KMS-11 (cell line): Measurements from ENCODE around the gene STAB1.

Experiments
- H2AFZ ChIP-seq: fragments of 200-600 bp; sonication (generic); 2 replicates; pipeline ENCODE4 v1.6.1; 2016; ENCODE audit warnings: antibody characterized with exemption, mixed run types, low read depth
- H3K27ac ChIP-seq: fragments of 200-600 bp; sonication (generic); 2 replicates; pipeline ENCODE4 v1.6.1; 2016; ENCODE audit warnings: mild to moderate bottlenecking, mixed run types
- H3K27me3 ChIP-seq: fragments of 200-600 bp; sonication (generic); 2 replicates; pipeline ENCODE4 v1.6.1; 2017; ENCODE audit warnings: mild to moderate bottlenecking, low read depth, mixed run types, moderate library complexity; ENCODE audit not compliant: insufficient read depth
- H3K36me3 ChIP-seq: fragments of 200-600 bp; sonication (generic); 2 replicates; pipeline ENCODE4 v1.6.1; 2017; ENCODE audit warnings: mild to moderate bottlenecking, mixed run types; ENCODE audit not compliant: insufficient read depth
- H3K4me1 ChIP-seq: fragments of 200-600 bp; sonication (generic); 2 replicates; pipeline ENCODE4 v1.6.1; 2016; ENCODE audit warnings: mild to moderate bottlenecking, low read depth, mixed run types; ENCODE audit not compliant: poor library complexity, severe bottlenecking
- H3K4me2 ChIP-seq: fragments of 200-600 bp; sonication (generic); 2 replicates; pipeline ENCODE4 v1.7.0; 2016; ENCODE audit warnings: mild to moderate bottlenecking, mixed run types
- H3K4me3 ChIP-seq: fragments of 200-600 bp; sonication (generic); IDR thresholded peaks from 2 replicates; pipeline ENCODE4 v1.6.1; 2017; ENCODE audit warnings: low read depth, low read length, mixed read lengths; ENCODE audit not compliant: insufficient read depth
- H3K79me2 ChIP-seq: fragments of 200-600 bp; sonication (generic); 2 replicates; pipeline ENCODE4 v1.6.1; 2016; ENCODE audit warnings: low read depth, mixed run types; ENCODE audit not compliant: insufficient read depth
- H3K9ac ChIP-seq: fragments of 200-600 bp; sonication (generic); 2 replicates; pipeline ENCODE4 v1.6.1; 2016; ENCODE audit warnings: mild to moderate bottlenecking, mixed run types
- H4K20me1 ChIP-seq: fragments of 200-600 bp; sonication (generic); 2 replicates; pipeline ENCODE4 v1.6.1; 2016; ENCODE audit warnings: mild to moderate bottlenecking, mixed run types; ENCODE audit not compliant: insufficient read depth
- CTCF ChIP-seq: fragments of 200-600 bp; sonication (generic); conservative IDR thresholded peaks from 2 replicates; pipeline ENCODE4 v1.6.1; 2017; ENCODE audit warnings: low read depth, mild to moderate bottlenecking, antibody characterized with exemption, low read length, moderate library complexity, mixed read lengths

STAB1 gene

GRCh38 chr3:52532838-52533622 is 37.9 kb downstream of the STAB1 start:
- H3K4me1 ChIP-seq = peaks cover 6% of the 10 kb centered on the region
- peak overlapping the region; percentile 41 for H3K9ac ChIP-seq
- no peak for TF ChIP-seq CTCF
- peaks cover 20% of the 10 kb centered on the region; the same call in 1 of the 2 replicates for H3K79me2 ChIP-seq
- no peak overlapping the region for H3K27ac ChIP-seq
- H2AFZ ChIP-seq = peak overlapping the region; percentile 34
- no peaks in the 10 kb centered on the region for H3K27me3 ChIP-seq
- H3K4me3 ChIP-seq = no peak overlapping the region
- H4K20me1 ChIP-seq = no peaks in the 10 kb centered on the region
- no peaks in the 10 kb centered on the region for H3K36me3 ChIP-seq
- H3K4me2 ChIP-seq = peak overlapping the region; percentile 68

- Histone ChIP-seq H3K27ac (no peak within 1 kb of the TSS), H3K27me3 (no peaks in the 10 kb centered on the region), H3K36me3 (no peaks in the 10 kb centered on the region), H3K4me2 (peak within 1 kb of the TSS; percentile 68), H3K4me3 (no peak within 1 kb of the TSS), H3K4me1 (peaks cover 13% of the 10 kb centered on the region), H4K20me1 (no peaks in the 10 kb centered on the region), H2AFZ (peak within 1 kb of the TSS; percentile 34), H3K79me2 (peaks cover 27% of the 10 kb centered on the region; the same call in 1 of the 2 replicates), H3K9ac (peak within 1 kb of the TSS; percentile 41)
- no peak for TF ChIP-seq CTCF
Observed at GRCh38 chr3:52533623-52534280, 38.6 kb downstream of the STAB1 start, which contains the start of gene NT5DC2. Gene NT5DC2, minus strand, starts transcription at chr3:52533857. Its CDS starts 120 bp downstream, at chr3:52533737.

- Histone ChIP-seq H3K4me2 (no peak overlapping the region), H3K79me2 (peaks cover 34% of the 10 kb centered on the region; the same call in 1 of the 2 replicates), H3K4me1 (peaks cover 18% of the 10 kb centered on the region), H3K27ac (no peak overlapping the region), H4K20me1 (no peaks in the 10 kb centered on the region), H3K9ac (no peak overlapping the region), H3K27me3 (no peaks in the 10 kb centered on the region), H3K4me3 (no peak overlapping the region), H2AFZ (no peak overlapping the region), H3K36me3 (no peaks in the 10 kb centered on the region)
- no peak for TF ChIP-seq CTCF
Observed at GRCh38 chr3:52534281-52535183, 39.4 kb downstream of the STAB1 start.
